ENCODE measurements around the gene CCDC92B.

DNA sequence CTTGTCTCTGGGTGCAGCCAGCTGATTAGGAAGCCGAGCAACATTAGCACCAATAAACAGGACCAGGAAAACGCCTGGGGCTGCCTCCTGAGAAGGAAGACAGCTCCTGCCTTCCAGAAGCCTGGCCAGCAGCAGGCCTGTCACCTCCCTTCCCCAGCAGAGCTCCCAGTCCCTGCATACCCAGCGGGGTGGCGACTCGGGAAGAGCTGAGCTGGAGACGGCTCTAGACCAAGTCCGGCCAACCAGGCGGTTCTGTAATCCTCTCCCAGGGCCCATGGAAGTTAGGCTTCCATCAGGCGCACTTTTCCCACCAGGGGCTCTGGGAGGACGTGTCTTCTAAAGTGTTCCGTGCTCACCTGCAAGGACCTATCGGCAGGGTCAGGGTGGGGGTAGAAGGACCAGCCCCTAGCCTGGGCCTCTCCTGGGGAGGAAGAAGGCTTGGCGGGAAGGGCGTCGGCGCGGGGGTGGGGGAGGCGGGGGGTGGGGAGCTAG, 25.9 kb downstream of the CCDC92B start:
- TF ChIP-seq, protein P1, sequence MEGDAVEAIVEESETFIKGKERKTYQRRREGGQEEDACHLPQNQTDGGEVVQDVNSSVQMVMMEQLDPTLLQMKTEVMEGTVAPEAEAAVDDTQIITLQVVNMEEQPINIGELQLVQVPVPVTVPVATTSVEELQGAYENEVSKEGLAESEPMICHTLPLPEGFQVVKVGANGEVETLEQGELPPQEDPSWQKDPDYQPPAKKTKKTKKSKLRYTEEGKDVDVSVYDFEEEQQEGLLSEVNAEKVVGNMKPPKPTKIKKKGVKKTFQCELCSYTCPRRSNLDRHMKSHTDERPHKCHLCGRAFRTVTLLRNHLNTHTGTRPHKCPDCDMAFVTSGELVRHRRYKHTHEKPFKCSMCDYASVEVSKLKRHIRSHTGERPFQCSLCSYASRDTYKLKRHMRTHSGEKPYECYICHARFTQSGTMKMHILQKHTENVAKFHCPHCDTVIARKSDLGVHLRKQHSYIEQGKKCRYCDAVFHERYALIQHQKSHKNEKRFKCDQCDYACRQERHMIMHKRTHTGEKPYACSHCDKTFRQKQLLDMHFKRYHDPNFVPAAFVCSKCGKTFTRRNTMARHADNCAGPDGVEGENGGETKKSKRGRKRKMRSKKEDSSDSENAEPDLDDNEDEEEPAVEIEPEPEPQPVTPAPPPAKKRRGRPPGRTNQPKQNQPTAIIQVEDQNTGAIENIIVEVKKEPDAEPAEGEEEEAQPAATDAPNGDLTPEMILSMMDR (IDR thresholded peaks at IDR 0.05): no peak
- TF ChIP-seq POLR2A (IDR thresholded peaks at IDR 0.05): no peak

Measured in thyroid gland (tissue), 4 donors.